GM13976 (cell line): Measurements from ENCODE around the gene PODXL.

Experiments
- DNase-seq: peaks from one replicate; pipeline ENCODE4 v3.0.0; 2012; ENCODE audit warnings: low spot score
- CTCF ChIP-seq: IDR thresholded peaks from 2 replicates; pipeline ENCODE4 v1.5.1; 2012; ENCODE audit warnings: borderline replicate concordance, mild to moderate bottlenecking; ENCODE audit not compliant: insufficient read depth; ENCODE audit errors: extremely low read depth, missing control alignments, control extremely low read depth
- in situ Hi-C: fragments of 300-500 bp; cut with MboI; formaldehyde crosslinking; loops from one replicate; pipeline ENCODE4 v1.12.0; 2022; ENCODE audit warnings: low sequenced_read_pairs, mixed read lengths, inconsistent platforms; ENCODE audit not compliant: unreplicated experiment

PODXL gene

GRCh38 chr7:131557652-131558385, 1.4 kb upstream of the PODXL start:
- no peak for TF ChIP-seq CTCF
- in situ Hi-C loops = no loop called here
- DNase-seq = no peak

- in situ Hi-C loops = no loop called here
- DNase-seq = no peak
- no peak for TF ChIP-seq CTCF
Observed at GRCh38 chr7:131556909-131557651, 652 bp upstream of the PODXL start.

GRCh38 chr7:131555552-131556052, 826 bp downstream of the PODXL start:
- DNase-seq = no peak
- no peak for TF ChIP-seq CTCF
- in situ Hi-C loops = no loop called here

- TF ChIP-seq CTCF = no peak
Observed at GRCh38 chr7:131554880-131555516, 1.4 kb downstream of the PODXL start.

GRCh38 chr7:131553931-131554330, 2.5 kb downstream of the PODXL start:
- in situ Hi-C loops = no loop called here
- TF ChIP-seq CTCF = no peak
- DNase-seq = no peak

More at GRCh38 chr7:131554880-131555516, 1.4 kb downstream of the PODXL start:
- in situ Hi-C loops = no loop called here
- DNase-seq = no peak

- in situ Hi-C loops = no loop called here
- no peak for DNase-seq
- TF ChIP-seq CTCF = no peak
Observed at GRCh38 chr7:131552053-131552452, 4.4 kb downstream of the PODXL start.
